HepG2 (cell line): ENCODE data around the gene ANXA6. TPM values are rescaled to one million over a fixed set of nuclear protein-coding genes. Genes with fewer than 3 reads are reported as not detected.

ENCODE experiments used
- GPN1 ChIP-seq: sonication (generic); formaldehyde crosslinking; IDR thresholded peaks from 2 replicates; pipeline ENCODE4 v1.5.1; 2020; ENCODE audit warnings: missing genetic modification reagents, borderline replicate concordance
- KIAA2018 ChIP-seq: sonication (generic); formaldehyde crosslinking; IDR thresholded peaks from 2 replicates; pipeline ENCODE4 v1.5.0; 2020; ENCODE audit warnings: mild to moderate bottlenecking, missing genetic modification reagents, borderline replicate concordance
- SCMH1 ChIP-seq: sonication (generic); formaldehyde crosslinking; IDR thresholded peaks from 2 replicates; pipeline ENCODE4 v1.9.0; 2021; ENCODE audit warnings: missing genetic modification reagents, mild to moderate bottlenecking, borderline replicate concordance
- ZBTB1 ChIP-seq: sonication (generic); formaldehyde crosslinking; IDR thresholded peaks from 2 replicates; pipeline ENCODE4 v1.4.0; 2020; ENCODE audit warnings: missing genetic modification reagents, borderline replicate concordance
- ZNF275 ChIP-seq: sonication (generic); formaldehyde crosslinking; IDR thresholded peaks from 2 replicates; pipeline ENCODE4 v1.8.0; 2022; ENCODE audit warnings: missing genetic modification reagents, mild to moderate bottlenecking, inconsistent platforms, borderline replicate concordance
- ZNF318 ChIP-seq: sonication (generic); formaldehyde crosslinking; IDR thresholded peaks from 2 replicates; pipeline ENCODE4 v1.4.0; 2020; ENCODE audit warnings: mild to moderate bottlenecking, missing genetic modification reagents
- polyA plus RNA-seq, 8 experiments: library from polyadenylated mRNA; depleted of rRNA in 3 of 8; stranded (reverse) in 7 of 8; unstranded in 1 of 8; fragments of >200 nt; fragmentation: Illumina TruSeq in 4 of 8; extraction: Trizol in 4 of 8; gene quantifications; 2 replicates each; pipeline versions ENCODE4 v1.2.1 to v1.2.3, GENCODE V29; 2011 to 2016; ENCODE audit warnings: low read depth in 4 of 8, missing spikeins in 1 of 8, mixed read lengths in 1 of 8; ENCODE audit not compliant: insufficient read depth in 1 of 8
- total RNA-seq, 5 experiments: library from RNA; depleted of rRNA; stranded (reverse); fragments of >200 nt; fragmentation: Illumina TruSeq; extraction: Trizol; gene quantifications; 2 replicates each; pipeline ENCODE4 v1.2.3, GENCODE V29; 2016; ENCODE audit warnings: low read depth in 1 of 5
- TF ChIP-seq, protein P1 (sequence below): sonication (generic); formaldehyde crosslinking; IDR thresholded peaks from 2 replicates; pipeline ENCODE4 v1.5.0; 2020; ENCODE audit warnings: mild to moderate bottlenecking, missing genetic modification reagents

The ANXA6 gene
- total and polyA plus RNA-seq, 2 of the 13 experiments (the other 11 are each of a cell fraction or from before 2014, with no cell fraction given) = 103 to 125 TPM

GRCh38 chr5:151064916-151065499 is 92.6 kb downstream of the ANXA6 start (continued):
- TF ChIP-seq ZNF318 (CRISPR knock-in tag) = no peak
- TF ChIP-seq ZNF275 (CRISPR knock-in tag) = no peak
- TF ChIP-seq, protein P1, sequence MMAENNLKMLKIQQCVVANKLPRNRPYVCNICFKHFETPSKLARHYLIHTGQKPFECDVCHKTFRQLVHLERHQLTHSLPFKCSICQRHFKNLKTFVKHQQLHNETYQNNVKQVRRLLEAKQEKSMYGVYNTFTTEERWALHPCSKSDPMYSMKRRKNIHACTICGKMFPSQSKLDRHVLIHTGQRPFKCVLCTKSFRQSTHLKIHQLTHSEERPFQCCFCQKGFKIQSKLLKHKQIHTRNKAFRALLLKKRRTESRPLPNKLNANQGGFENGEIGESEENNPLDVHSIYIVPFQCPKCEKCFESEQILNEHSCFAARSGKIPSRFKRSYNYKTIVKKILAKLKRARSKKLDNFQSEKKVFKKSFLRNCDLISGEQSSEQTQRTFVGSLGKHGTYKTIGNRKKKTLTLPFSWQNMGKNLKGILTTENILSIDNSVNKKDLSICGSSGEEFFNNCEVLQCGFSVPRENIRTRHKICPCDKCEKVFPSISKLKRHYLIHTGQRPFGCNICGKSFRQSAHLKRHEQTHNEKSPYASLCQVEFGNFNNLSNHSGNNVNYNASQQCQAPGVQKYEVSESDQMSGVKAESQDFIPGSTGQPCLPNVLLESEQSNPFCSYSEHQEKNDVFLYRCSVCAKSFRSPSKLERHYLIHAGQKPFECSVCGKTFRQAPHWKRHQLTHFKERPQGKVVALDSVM (CRISPR knock-in tag) = no peak
- no peak for TF ChIP-seq SCMH1
- TF ChIP-seq ZBTB1 (CRISPR knock-in tag) = no peak
- TF ChIP-seq GPN1 (CRISPR knock-in tag) = no peak
- TF ChIP-seq KIAA2018 = no peak
